UCSD-AML1 (cell line): ENCODE data around the gene CDCA4.
A peak's percentile ranks its signal among the peaks of the same experiment; 100 is the strongest.

Experiments
- DNase-seq: peaks from one replicate; lab custom pipeline; 2025; ENCODE audit not compliant: unreplicated experiment; lab: John Stamatoyannopoulos, UW

The CDCA4 gene

DNA sequence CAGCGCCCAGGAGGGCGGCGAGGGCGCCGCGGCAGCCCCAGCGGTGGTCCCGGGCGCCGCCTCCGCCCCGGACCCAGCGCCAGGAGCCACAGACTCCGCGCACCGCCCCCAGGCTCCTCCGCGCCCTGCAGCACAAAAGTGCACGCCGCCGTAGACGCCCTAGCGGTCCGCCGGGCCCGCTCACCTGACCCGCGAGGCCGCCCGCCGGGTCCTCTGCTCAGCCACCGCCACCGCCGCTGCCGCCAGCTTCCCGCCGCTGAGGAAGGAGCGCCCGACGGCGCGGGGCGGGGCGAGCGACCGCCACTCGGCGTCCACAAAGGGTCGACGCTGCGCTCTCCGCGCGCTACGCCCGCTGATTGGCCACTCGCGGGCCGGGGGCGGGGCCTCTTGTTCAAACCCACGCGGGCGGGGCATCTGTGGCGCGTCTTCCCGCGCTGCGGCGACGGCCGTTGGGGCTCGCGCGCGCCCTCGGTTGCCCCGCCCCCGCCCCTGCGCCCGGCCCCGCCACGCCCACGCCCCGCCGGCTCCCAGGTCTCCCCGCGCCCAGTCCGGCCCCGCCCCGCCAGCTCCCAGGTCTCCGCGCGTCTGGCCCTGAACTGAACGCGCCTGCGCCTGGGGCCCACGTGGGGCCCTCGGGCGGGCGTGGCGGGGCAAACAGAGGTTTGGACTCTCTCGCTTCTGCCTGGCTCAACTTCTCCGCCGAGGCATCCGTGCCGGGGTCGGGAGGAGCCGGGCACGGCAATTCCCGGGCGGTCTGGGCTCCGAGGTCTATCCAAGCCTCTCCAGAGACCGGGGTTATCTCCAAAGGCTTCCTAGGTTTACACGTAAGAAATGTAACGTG is at the start of gene CDCA4:
Gene CDCA4, minus strand, starts transcription at position 269 of the 841 bp plus-strand sequence. CDS start 9,154 bp downstream, outside the sequence.
- DNase-seq, result peak; percentile 99

DNA sequence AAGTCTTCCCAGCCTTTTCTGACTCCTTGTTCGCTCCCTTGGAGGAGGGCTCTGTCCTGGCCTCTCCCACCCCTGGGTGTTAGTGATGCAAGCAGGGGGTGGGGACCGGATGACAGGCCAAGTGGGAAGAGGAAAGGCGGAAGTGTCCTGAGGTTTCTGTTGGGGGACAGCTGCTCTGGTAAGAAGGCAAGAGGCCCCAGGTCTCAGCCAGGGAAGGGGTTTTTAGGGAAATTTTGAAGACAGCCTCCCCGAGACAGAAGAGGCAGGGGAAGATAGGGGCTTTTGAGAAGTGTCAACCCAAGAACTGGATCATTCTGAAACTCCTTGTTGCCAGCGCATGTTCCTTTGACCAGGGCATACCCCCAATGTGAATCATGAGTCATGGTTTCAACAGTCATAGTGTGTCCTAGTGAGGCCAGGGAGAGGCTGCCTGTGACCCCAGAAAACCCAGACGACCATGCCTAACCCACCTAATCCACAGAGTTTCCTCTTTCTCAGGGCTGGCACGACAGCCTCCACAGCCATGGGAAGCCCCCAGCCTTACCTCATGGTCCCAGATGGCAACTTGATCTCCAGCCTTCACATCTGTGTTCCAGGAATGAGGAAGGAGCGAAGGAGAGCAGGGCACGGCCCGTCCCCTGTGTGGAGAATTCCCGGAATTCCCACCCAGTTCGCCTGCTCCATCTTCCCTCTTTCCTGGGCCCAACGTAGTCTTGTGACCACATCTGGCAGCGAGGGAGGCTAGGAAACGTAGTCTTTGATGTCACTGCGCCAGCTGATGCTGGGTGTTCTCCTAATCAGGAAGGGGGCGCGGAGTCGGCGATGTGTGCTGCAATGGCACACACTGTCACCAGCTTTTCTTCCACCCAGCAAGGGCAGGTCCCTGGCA is 49.2 kb upstream of the CDCA4 start:
- peak; percentile 69 for DNase-seq

DNA sequence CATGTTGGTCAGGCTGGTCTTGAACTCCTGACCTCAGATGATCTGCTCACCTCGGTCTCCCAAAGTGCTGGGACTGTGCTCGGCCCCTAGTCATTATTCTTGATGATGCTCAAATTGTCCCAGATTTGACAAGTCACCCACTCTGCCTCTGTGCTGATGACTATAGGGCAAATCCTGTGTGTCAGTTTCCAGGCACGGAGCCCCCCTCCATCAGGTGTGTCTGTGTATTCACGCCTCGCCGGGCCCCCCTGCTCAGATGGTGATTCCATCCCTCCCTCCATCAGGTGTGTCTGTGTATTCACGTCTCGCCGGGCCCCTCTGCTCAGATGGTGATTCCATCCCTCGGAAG is 48.6 kb upstream of the CDCA4 start:
- no peak for DNase-seq

DNA sequence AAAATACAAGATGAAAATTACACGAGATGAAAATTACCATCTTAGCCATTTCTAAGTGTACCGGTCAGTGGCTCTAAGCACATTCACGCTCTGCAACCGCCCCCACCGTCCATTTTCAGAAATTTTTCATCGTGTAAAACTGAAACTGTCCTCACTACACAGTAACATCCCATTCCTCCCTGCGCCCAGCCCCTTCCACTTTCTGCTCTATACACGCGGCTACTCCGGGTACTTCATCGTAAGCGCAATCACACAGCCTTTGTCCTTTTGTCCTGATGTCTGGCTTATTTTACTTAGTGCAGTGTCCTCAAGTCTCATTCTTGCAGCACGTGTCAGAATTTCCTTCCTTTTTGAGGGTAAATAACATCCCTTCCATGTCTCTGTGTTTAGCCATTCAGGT is 47.9 kb upstream of the CDCA4 start:
- DNase-seq, result no peak

DNA sequence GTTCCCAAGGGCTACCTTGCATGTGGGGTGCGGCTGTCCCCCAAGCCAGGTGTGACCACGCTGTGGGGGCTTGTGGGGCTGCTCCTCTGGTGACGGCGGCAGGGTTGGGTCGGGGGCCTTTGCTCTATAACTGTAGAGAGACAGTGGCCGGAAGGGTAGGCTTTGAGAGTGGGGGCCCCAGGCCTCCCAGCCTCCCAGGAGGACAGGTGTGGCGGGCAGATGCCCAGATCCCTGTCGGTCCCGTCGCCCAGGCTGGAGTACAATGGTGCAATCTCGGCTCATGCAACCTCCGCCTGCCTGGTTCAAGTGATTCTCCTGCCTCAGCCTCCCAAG is 47.1 kb upstream of the CDCA4 start:
- DNase-seq, result no peak

DNA sequence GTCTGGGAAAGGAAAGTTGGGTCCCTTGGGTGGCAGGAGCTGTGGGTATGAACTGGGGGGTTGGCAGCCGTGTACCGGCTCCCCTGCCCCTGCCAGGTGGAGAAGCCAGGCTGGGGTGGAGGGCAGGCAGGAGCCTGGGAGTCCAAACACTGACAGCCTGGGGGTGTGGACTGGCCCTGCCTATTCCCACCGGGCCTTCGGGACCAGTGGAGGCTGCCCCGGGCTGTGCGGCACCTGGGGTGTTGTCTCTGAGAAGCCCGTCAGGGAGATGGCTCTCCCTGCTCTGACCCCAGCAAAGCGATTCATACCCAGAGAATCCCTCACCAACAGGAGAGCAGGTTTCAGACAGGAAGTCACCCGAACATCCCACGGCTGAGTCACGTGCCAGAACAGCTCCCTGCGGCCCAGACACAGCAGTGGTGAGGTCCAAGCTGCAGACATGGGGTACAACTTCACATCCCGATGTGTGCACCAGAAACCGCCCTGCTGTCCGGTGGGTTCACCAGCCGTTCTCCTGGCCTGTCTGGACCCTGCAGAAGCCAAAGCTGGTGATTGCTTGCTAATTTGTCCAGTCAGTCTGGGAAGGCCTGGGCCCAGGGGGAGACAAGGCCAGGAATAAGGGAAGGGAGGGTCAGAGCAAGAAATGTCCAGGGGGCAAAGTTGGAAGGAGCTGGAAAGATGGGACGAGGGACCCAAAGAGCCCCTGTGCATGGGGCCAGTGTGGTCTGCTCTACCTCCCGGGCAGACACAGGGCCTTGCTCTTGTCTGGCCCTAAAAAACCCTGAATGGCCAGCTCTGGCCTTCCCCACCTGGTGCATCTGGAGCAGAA is 46.5 kb upstream of the CDCA4 start:
- no peak for DNase-seq

DNA sequence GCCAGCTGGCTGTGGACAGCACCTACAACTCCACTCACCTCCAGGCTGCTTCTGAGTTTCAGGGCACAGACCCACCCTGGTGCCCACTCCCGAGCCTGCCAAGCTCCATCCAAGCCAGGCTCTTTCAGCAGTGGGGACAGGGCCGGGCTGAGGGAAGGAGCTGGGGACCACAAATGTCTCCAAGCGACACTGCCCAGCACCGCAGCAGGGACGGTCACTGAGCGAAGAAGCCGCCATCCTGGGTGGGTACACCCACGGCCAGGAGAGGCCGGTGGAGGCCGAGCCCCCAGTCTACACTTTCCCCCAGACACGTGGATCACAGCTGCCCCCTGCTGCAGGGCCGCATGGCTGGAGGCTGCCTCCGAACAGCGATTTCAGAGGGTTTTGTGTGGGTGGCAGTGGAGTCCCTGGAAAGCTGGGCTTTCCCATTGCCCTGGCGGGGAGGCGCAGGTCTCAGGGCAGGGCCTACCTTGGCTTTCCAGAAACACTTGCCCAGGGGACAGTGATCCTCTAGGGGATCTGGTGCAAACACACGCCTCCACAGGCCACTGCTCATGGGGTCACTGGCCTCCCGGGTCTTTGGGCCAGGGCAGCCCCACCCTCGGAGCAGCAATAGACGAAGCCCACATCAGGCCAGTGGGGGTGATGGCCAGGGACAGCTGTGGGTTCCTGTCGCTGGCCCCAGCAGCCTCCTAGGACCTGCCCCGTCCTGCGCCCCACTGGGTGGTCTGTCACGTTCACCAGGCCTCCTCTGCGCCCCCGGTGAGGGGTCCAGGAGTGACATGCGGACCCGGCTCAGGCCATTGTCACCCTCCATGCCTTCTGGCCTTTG is 45.6 kb upstream of the CDCA4 start:
- DNase-seq, result no peak

DNA sequence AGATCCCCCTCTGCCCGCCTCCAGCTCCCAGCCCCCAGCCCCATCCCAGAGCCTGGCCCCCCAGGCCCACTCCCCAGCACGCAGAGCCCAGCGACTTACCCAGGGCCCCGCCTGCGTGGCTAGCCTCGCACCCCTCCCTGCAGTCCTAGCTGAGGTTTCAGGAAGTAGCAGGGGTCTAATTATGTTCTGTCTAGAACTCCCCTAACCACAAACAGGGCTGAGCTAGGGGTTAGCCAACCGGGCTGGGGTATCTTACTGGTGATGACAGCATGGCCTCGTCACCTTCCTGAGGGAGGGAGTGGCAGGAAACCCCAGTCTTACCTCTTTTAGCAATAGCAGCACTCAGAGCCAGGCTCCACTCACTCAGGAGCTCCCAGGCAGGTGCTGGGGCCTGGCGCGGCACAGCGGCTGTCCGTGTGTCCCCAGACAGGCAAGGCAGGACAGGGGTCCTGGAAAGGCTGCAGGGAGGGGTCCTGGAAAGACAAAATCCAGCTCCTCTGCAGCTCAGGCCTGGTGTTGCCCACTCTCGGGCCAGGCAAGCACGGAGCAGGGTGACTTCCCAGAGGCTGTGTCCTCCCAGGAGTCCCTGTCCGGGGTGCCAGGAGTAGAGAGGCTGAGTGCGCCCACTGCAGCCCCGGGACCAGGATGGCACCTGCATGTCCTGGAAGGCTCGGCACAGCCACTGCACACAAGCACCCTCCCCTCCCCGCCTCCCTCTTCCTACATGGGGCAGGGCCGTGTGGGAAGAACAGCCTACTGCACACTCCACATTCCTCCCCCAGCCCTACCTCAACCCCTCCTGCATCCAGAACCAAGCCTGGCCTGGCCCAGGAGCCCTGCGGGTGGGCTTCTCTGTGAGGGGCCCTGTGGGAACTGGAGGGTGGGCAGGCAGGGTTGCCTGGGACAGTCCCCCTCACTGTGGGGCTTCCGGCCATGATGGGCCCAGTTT is 44.7 kb upstream of the CDCA4 start, which contains the start of gene GPR132:
Gene GPR132, minus strand, starts transcription at position 151 of the 949 bp plus-strand sequence. CDS start 10,010 bp downstream, outside the sequence.
- DNase-seq, result peak; percentile 80

DNA sequence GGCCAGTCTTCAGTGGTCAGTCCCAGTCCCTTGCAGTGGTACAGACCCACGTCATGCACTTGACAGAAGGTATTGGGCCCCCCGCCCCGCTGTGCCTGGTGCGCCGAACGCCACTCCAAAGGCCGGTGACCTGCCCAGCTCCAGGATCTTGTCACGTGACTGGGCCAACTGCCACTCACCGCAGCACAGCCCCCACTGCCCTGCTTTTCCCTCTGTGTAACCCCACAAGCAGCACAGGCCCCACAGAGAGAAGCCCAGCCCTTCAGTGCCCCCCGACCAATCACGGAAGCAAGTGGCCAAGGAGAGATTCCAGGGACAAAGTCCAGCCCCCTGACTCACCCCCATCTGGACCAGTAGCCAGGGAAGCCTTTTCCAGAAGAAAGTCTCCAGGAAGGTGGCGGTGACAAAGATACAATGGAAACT is 43.8 kb upstream of the CDCA4 start:
- no peak for DNase-seq

DNA sequence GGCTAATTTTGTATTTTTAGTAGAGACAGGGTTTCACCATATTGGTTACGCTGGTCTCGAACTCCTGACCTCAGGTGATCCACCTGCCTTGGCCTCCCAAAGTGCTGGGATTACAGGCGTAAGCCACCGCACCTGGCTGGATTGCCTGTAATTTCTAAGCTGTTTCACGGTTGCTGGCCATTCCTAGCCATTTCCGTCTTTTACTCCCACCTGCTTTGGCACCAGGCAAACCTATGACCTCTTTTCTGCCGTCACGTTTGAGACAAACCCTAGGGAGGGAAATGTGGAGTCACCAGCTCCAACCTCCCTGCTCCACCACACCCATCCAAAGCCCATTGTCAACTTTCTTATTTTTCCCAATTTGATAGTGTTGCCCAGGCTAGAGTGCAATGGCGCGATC is 43.1 kb upstream of the CDCA4 start:
- DNase-seq, result no peak

DNA sequence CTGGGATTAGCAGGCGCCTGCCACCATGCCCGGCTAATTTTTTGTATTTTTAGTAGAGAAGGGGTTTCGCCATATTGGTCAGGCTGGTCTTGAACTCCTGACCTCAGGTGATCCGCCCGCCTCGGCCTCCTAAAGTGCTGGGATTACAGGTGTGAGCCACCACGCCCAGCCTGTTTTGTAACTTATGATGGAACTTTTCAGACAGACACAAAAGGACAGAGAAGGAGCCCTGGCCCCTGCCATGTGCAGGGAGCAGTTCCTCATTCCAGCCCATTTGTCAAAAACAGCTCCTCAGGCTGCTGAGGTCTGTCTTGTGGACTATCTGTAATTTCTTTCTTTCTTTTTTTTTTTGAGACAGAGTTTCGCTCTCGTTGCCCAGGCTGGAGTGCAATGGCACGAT is 42.6 kb upstream of the CDCA4 start:
- DNase-seq, result peak; percentile 32

DNA sequence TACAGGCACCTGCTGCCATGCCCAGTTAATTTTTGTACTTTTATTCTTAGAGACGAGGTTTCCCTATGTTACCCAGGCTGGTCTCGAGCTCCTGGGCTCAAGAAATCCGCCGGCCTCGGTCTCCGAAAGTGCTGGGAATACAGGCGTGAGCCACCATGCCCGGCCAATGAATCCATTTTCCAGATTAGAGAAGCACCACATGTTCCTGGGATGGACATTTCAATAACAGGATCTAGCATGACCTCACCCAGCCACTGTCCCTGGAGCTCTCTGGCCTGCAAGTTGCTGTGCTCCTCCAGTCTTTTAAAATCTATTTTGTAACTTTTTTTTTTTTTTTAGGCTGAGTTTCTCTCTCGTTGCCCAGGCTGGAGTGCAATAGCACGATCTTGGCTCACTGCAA is 42.2 kb upstream of the CDCA4 start:
- no peak for DNase-seq

DNA sequence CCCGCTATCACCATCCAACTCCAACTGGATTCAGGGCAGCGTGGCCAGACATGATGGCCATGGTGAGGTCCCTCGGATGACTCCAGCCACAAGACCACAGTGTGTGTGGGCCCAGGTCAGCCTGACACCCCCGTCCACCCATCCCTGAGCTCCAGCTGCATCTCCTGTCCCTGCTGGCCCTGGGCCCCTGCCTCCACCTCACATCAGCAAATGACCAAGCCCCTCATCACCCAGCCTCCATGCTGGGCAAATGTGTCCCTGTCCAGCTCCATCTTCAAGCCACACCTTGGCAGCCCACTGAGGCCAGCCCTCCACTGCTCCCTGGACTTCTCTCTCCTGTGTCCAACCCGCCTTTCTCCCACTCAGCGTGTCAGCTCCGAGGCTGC is 41.2 kb upstream of the CDCA4 start:
- DNase-seq, result no peak

DNA sequence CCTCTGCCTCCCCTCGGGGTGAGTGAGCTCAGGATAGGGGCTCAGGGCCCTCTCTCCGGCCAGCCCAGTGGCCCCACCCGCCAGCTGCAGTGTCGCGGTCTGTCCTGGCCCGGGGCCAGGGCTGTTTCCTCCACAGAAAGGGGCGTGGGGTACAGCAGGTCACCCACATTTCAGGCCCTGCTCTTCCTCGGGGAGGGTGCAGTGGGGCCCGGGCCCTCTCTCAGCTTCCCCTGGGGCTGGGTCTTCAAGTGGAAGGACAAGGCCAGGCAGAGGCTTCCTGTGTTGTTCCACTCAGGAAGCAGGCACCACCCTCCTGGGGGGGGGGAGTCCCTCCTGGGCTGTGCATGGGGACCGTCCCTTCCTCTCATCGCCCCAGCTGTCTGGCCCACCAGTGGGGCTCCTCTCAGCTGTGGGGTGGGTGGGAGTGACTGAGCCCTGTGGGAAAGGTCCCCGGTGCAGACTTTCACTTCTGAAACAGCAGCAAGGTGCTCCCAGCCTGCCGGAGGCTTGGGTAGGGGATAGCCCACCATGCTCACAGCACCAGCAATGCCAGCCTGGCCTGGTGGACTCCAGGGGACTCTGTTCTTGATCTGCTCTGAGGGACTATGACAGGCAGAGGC is 40.7 kb upstream of the CDCA4 start:
- DNase-seq, result peak; percentile 82

DNA sequence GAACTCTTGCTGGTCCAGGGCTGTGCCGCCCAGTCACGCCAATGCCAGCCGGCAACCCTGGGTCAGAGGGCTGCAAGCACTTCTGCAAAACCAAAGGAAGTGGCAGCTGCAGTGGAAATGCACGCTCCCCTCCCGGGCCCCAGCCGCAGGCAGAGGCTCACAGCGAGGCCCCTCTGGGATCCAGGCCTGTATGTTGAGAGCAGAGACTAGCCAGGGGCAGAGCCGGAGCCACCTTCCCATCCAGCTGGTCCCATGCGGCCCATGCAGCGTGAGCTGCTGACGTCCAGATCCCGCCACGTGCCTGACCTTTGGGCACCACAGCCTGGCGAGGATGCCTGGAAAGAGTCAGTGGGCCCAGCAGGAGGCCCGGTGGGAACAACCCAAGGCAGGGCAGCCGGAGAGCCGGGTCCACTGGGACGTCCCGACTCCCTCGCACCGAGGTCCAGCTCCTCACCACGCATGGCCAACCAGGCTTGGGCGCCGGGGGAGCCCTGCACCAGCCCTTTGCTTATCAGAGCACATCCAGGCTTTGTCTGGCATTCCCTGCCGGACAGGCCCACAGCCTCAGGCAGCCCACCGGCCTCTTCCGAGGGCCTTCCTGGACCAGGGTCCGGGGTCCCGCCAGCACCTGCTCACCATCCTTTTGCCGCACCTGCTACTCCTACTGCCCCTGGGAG is 40.0 kb upstream of the CDCA4 start:
- DNase-seq, result peak; percentile 80

DNA sequence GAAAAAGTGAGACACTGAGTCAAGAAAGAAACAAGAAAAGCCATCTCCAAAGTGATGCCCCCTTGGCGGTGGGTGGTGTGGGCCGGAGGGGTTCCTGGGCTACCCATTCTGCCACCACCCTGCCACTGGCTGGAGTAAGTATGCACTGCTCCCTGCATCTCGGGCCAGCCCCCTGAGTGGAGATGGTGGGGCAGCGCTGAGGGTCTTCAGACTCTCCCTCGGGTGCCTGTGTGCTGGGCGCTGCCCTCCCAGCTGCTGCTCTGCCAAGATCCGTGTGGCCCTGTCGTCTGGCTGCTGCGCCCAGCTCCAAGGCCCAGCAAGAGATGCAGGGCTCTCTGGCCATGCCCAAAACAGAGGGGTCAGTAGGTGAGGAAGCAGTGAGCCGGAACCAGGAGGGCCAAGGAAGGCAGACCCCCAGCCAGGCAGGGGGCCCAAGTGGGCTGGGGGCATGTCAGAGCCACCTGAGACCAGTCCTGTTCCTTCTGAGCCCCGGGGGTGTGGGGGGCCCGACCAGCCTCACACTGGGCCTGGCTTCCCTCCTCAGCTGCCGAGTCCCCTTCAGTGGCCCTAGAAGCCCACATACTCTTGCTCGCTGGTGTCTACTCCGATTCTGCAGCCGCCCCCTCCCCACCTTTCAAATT is 39.2 kb upstream of the CDCA4 start:
- no peak for DNase-seq

DNA sequence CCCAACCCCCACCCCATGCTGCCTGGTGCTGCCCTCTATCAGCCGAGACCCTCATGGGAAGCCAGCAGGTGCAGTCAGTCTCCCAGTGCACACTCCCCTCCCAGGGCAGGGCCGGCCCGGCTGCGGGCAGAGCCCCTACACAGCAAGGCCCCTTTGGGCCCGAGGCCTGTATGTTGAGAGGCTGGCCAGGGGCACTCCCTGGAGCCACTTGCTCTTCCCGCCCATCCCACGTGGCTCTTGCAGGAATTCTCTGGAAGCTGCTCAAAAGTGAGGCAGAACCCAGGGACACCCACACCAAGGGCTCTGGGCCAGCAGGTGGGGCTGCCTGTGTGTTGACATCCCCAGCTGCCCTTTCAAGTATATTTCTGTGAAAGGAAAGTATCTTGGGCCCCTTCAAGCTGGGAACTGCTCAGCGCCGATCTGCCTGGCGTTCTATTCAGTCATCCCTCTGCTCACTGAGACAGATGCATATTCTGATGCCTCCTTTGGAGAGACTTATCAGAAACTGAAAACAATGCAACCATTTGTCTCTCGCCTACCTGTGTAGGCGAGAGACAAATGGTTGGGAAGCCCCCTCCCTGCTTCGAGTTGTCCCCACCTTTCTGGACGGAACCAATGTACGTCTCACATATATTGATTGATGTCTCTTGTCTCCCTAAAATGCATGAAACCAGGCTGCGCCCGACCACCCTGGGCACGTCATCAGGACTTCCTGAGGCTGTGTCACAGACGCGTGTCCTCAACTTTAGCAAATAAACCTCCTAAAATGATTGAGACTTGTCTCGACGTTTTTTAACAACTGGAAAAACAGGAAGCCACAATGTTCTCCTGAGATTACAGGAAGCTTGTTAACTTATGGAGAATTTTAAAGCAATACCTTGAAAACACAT is 38.4 kb upstream of the CDCA4 start:
- DNase-seq, result no peak
